Breast epithelium (tissue), 4 donors: Measurements from ENCODE around the gene CTCF. TPM values are rescaled to one million over a fixed set of nuclear protein-coding genes. Genes with fewer than 3 reads are reported as not detected.

Source experiments
- DNase-seq, 2 donors: peaks; one replicate each; pipeline ENCODE4 v3.0.0-alpha.2; 2019; ENCODE audit warnings: low spot score in 2 of 2
- H3K27ac ChIP-seq, 2 donors: fragments of 200-600 bp; sonication (generic) in 1 of 2; one replicate each; pipeline ENCODE4 v1.5.1; 2016 to 2019; ENCODE audit warnings: mild to moderate bottlenecking in 1 of 2
- H3K27me3 ChIP-seq, 2 donors: fragments of 200-600 bp; sonication (generic) in 1 of 2; one replicate each; pipeline versions ENCODE4 v1.5.1 to v1.6.0; 2017 to 2019; ENCODE audit warnings: control low read depth in 1 of 2, mild to moderate bottlenecking in 1 of 2
- H3K36me3 ChIP-seq: fragments of 200-600 bp; one replicate; pipeline ENCODE4 v1.5.1; 2019
- H3K4me1 ChIP-seq, 2 donors: fragments of 200-600 bp; sonication (generic); one replicate each; pipeline ENCODE4 v1.5.1; 2016 to 2019; ENCODE audit warnings: control low read depth in 1 of 2
- H3K4me3 ChIP-seq, 3 donors: fragments of 200-600 bp; sonication (generic); 1 replicate in 2 of 3; 2 replicates in 1 of 3; pipeline ENCODE4 v1.5.1; 2016 to 2019; ENCODE audit warnings: mild to moderate bottlenecking in 3 of 3, moderate library complexity in 2 of 3
- H3K9me3 ChIP-seq, 2 donors: fragments of 200-600 bp; sonication (generic) in 1 of 2; one replicate each; pipeline ENCODE4 v1.5.1; 2016 to 2019; ENCODE audit warnings: control low read depth in 1 of 2
- CTCF ChIP-seq, 3 donors: fragments of 450-650 bp; IDR thresholded peaks; one replicate each; pipeline ENCODE4 v1.5.1; 2016 to 2017; ENCODE audit warnings: antibody characterized with exemption in 3 of 3, mild to moderate bottlenecking in 3 of 3, moderate library complexity in 3 of 3
- POLR2A ChIP-seq: fragments of 450-650 bp; IDR thresholded peaks from one replicate; pipeline ENCODE4 v1.6.1; 2016; ENCODE audit warnings: antibody characterized with exemption, mild to moderate bottlenecking, moderate library complexity
- POLR2AphosphoS5 ChIP-seq, 3 donors: sonication (generic); formaldehyde crosslinking; IDR thresholded peaks; one replicate each; pipeline ENCODE4 v1.6.1; 2017; ENCODE audit warnings: antibody characterized with exemption in 3 of 3
- intact Hi-C: fragments of 100-400 bp; cut with DNase I; formaldehyde crosslinking; loops from one replicate; pipeline ENCODE4 v1.15.1; 2023; ENCODE audit warnings: low total_unique reads
- total RNA-seq, 3 donors: library from RNA; depleted of rRNA; stranded (reverse); fragments of >200 nt; gene quantifications; one replicate each; pipeline ENCODE4 v1.1.0, GENCODE V29; 2016

Gene CTCF
- total RNA-seq, 3 donors from 2014 or later: 27.8 to 51.7 (median 38.0) TPM

- H3K36me3 ChIP-seq: no peaks in the 10 kb centered on the region
- peak overlapping the region; percentile 89 to 97 for H3K27ac ChIP-seq
- peaks cover 12 to 14% of the 10 kb centered on the region in 2 donors for H3K4me1 ChIP-seq
- intact Hi-C loops: loop anchor here (10.0 kb wide), 1 partner anchor 137 kb away; the partner anchor contains the start of genes RANBP10 and TSNAXIP1
- no peaks in the 10 kb centered on the region for H3K27me3 ChIP-seq
- TF ChIP-seq POLR2A (no peak), POLR2AphosphoS5 (IDR thresholded peaks at IDR 0.05) (peak; percentile 34 to 65 (median 63)), CTCF (IDR thresholded peaks at IDR 0.05) (peak; percentile 71 to 96 (median 92))
- H3K9me3 ChIP-seq: no peaks in the 10 kb centered on the region
- H3K4me3 ChIP-seq: peak overlapping the region; percentile 73 to 99 (median 93)
- DNase-seq: peak; percentile 87 to 91
These were observed 105.6 kb downstream of the CTCF start for GRCh38 chr16:67667817-67668494.

DNA sequence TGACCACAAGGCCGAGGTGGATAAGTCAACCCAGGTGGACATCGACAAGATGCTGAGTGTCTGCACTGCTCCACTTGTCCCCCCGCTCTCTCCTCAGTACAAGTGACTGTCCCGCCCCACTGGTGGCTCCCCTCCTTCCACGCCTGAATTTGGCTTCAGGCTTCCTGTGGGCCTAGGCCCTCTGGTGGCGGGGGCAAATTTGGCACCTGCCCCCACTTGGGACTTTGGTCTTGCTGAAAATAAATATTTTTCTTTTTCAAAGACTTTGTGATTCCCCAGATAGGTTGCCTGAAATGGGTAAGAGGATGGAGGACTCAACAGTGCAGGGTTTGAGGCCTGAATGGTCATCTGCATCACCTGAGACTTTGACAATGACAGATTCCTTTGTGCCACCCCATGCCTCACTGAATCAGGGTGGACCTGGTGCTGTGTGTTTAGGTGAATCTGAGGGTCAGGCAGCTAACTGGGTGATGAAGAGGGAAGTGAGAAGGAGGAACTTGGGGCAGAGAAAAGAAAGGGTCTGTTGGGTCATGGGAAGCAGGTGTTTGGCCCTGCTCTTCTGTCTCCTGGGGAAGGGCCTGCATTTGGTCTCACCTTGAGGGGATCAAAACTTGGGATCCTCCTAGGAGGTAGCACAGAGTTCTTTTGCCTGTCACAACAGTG, 106.3 kb downstream of the CTCF start:
- no peak for TF ChIP-seq CTCF (IDR thresholded peaks at IDR 0.05)
- no peak for TF ChIP-seq POLR2AphosphoS5 (IDR thresholded peaks at IDR 0.05)
- TF ChIP-seq POLR2A: no peak
- peak in 1 of 2 donors; percentile 46 for DNase-seq
- H3K4me1 ChIP-seq: peaks cover 14 to 17% of the 10 kb centered on the region in 2 donors
- H3K36me3 ChIP-seq: no peaks in the 10 kb centered on the region
- peak overlapping the region; percentile 89 to 97 for H3K27ac ChIP-seq
- no peaks in the 10 kb centered on the region for H3K27me3 ChIP-seq
- intact Hi-C loops: loop anchor here (10.0 kb wide), 1 partner anchor 136 kb away; the partner anchor contains the start of genes RANBP10 and TSNAXIP1
- no peak overlapping the region for H3K4me3 ChIP-seq
- no peaks in the 10 kb centered on the region for H3K9me3 ChIP-seq

DNA sequence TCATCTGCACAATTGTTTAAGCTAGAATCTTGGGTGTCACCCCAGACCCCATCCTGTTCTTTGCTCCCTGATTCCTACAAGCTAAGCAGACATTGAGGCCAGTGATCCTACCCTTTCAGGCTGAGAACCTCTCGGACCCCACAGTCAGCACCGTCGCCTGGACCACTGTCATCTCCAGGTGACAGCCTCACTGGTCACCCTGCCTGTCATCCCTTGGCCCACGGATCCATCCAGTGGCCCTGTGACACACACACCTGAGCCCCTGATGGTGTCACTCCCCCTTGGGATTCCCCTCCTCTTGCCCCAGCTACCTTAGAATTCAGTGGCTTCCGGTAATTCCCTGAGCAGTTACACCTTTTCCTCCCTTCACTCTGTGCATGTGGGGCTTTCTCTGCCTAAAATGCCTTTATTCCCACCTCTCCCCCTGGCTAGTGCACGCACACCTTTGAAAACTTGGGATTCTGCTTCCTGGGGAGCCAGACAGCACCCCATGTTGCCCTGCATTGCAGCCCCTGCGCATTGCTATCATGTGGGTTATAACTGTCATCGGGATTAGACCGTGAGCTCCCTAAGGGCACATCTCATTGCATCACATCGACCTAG, 107.3 kb downstream of the CTCF start:
- intact Hi-C loops: loop anchor here (10.0 kb wide), 1 partner anchor 135 kb away; the partner anchor contains the start of genes RANBP10 and TSNAXIP1
- Histone ChIP-seq H3K36me3 (no peaks in the 10 kb centered on the region), H3K27me3 (no peaks in the 10 kb centered on the region), H3K4me1 (peaks cover 14 to 24% of the 10 kb centered on the region in 2 donors), H3K27ac (no peak overlapping the region), H3K9me3 (no peaks in the 10 kb centered on the region), H3K4me3 (no peak overlapping the region)
- TF ChIP-seq CTCF (IDR thresholded peaks at IDR 0.05) (no peak), POLR2AphosphoS5 (IDR thresholded peaks at IDR 0.05) (no peak), POLR2A (no peak)
- peak in 1 of 2 donors; percentile 48 for DNase-seq

GRCh38 chr16:67672306-67672705, 110.0 kb downstream of the CTCF start:
- Histone ChIP-seq H3K4me3 (no peak overlapping the region), H3K9me3 (no peaks in the 10 kb centered on the region), H3K36me3 (no peaks in the 10 kb centered on the region), H3K4me1 (peaks cover 5 to 21% of the 10 kb centered on the region in 2 donors), H3K27ac (peak overlapping the region; percentile 76 to 80), H3K27me3 (no peaks in the 10 kb centered on the region)
- TF ChIP-seq POLR2AphosphoS5 (IDR thresholded peaks at IDR 0.05) (no peak), CTCF (IDR thresholded peaks at IDR 0.05) (no peak), POLR2A (no peak)
- intact Hi-C loops: no loop called here
- no peak for DNase-seq
